ENCODE results near the gene DMBX1.

DNA sequence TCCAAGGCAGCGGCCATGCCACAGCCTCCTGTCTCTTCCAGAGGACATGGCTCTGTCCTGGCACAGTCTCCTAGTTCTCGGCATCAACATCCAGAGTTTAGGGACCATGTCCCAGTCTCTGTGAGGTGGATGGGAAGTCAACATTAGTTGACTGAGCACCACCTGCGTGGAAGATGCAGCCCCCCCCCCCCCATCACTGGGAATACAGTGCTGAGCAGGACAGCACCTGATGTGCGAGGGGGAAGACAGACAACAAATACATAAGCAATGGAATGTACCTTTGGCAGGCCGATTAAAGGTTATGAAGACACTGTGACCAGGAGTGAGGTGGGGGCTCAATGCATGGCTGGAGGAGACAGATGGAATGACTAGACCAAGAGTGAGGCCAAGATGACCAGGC lies 35.2 kb downstream of the DMBX1 start:
- TF ChIP-seq, protein P1, sequence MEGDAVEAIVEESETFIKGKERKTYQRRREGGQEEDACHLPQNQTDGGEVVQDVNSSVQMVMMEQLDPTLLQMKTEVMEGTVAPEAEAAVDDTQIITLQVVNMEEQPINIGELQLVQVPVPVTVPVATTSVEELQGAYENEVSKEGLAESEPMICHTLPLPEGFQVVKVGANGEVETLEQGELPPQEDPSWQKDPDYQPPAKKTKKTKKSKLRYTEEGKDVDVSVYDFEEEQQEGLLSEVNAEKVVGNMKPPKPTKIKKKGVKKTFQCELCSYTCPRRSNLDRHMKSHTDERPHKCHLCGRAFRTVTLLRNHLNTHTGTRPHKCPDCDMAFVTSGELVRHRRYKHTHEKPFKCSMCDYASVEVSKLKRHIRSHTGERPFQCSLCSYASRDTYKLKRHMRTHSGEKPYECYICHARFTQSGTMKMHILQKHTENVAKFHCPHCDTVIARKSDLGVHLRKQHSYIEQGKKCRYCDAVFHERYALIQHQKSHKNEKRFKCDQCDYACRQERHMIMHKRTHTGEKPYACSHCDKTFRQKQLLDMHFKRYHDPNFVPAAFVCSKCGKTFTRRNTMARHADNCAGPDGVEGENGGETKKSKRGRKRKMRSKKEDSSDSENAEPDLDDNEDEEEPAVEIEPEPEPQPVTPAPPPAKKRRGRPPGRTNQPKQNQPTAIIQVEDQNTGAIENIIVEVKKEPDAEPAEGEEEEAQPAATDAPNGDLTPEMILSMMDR (IDR thresholded peaks at IDR 0.05 in 8 of 11, conservative IDR thresholded peaks at IDR 0.05 in 3 of 11): no peak
- no peak for TF ChIP-seq POLR2AphosphoS5 (IDR thresholded peaks at IDR 0.05)
- no peak for TF ChIP-seq POLR2A (IDR thresholded peaks at IDR 0.05)
